T-helper 17 cell (primary cell): ENCODE results near the gene RNF150. TPM values are rescaled to one million over a fixed set of nuclear protein-coding genes. Genes with fewer than 3 reads are reported as not detected.

Experiments
- ATAC-seq: fragments of 150-1000 bp; cut with Tn5 transposase; 2 replicates; pipeline ENCODE4 v1.10.0; 2021; ENCODE audit warnings: mild to moderate bottlenecking, moderate library complexity
- DNase-seq, 3 donors: peaks; one replicate each; pipeline versions ENCODE4 v3.0.0 to v3.0.0-alpha.2; 2020 to 2021
- H3K9me3 ChIP-seq: one replicate; pipeline ENCODE4 v1.7.0; 2013; ENCODE audit warnings: low read length, mild to moderate bottlenecking; ENCODE audit not compliant: control insufficient read depth, poor library complexity, severe bottlenecking
- H3K27ac Mint-ChIP-seq: one replicate; pipeline ENCODE4 v1.8.0; 2022; ENCODE audit warnings: mild to moderate bottlenecking, moderate library complexity, mixed read lengths
- H3K27me3 Mint-ChIP-seq: one replicate; pipeline ENCODE4 v1.8.0; 2022; ENCODE audit warnings: mixed read lengths
- H3K36me3 Mint-ChIP-seq: one replicate; pipeline ENCODE4 v1.8.0; 2022; ENCODE audit warnings: low read depth, mixed read lengths
- H3K4me1 Mint-ChIP-seq: one replicate; pipeline ENCODE4 v1.8.0; 2022; ENCODE audit warnings: mild to moderate bottlenecking, mixed read lengths
- H3K4me3 Mint-ChIP-seq: one replicate; pipeline ENCODE4 v1.8.0; 2022; ENCODE audit warnings: mild to moderate bottlenecking, moderate library complexity, mixed read lengths
- total RNA-seq, 4 donors: library from RNA in 2 of 4; stranded (reverse) in 2 of 4; gene quantifications; one replicate each; pipeline ENCODE4 v1.2.3 and lab custom pipeline; 2022 to 2026

RNF150 gene
- total RNA-seq, 2 donors from 2014 or later, result not detected

DNA sequence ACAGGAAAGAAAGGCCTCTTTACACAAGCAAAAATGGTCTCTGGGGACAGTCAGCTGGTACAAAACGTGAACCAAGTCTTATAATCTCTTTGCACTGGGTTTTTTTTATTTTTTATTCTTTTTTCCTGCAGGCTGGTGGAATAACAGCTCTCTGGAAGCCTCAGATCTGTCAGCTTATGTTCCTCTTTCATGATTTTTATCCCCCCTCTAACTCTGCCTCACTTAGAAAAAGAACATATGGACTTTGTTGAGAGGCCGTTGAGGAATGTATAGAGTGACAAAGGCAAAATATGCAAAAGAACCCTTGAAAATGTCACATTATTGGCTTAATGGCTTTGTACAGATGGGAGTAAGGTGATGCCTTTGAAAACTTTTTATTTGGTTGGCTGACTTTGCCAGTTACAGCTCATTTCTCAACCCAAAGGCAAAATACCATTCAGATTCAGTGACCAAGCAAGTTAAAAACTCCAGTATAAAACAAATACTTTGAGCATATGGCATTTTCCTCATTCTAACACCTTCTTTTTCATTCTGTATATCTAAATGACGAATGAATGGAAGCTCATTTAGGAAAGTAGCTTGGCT, 111.1 kb downstream of the RNF150 start:
- Mint-ChIP-seq H3K4me1 (no peaks in the 10 kb centered on the region), H3K27me3 (peaks cover 25% of the 10 kb centered on the region), H3K27ac (no peak overlapping the region), H3K4me3 (no peak overlapping the region), H3K36me3 (no peaks in the 10 kb centered on the region)
- ATAC-seq, result no peak
- no peak for DNase-seq
- no peaks in the 10 kb centered on the region for H3K9me3 ChIP-seq

DNA sequence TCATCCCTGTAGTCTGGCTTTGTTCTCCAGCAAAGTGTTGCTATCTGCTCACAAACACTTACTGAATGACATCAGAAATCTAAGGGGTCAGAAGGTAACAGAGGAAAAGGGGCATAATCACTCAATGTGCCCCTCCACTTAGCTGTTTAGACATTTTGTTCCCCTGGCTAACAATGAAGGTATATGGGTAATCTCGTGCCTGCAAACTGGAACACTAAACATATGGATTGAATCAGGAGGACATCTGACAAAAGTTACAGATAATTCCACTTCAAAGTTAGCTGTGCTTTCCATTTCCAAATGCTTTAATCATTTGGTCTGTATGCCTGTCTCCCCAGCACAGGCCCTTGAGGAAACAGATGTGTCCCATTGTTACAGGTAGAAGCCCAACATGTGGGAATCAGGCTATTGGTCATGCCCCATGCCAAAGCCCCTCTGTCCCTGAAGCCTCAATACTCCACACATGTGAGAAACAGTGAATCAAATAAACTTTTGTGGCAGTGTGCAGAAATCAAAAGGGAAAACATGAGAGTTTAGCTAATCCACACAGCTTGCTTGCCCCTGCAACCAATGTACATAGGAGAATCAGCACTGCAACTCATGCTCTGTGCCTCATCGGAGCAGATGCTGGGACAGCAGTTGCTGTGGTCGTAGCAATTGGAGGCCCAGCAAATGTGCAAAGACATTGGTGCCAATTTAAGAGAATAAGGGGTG, 111.7 kb downstream of the RNF150 start:
- DNase-seq, result no peak
- no peaks in the 10 kb centered on the region for H3K36me3 Mint-ChIP-seq
- H3K27me3 Mint-ChIP-seq, result peaks cover 22% of the 10 kb centered on the region
- H3K4me3 Mint-ChIP-seq, result no peak overlapping the region
- H3K4me1 Mint-ChIP-seq, result no peaks in the 10 kb centered on the region
- ATAC-seq, result no peak
- no peak overlapping the region for H3K27ac Mint-ChIP-seq
- no peaks in the 10 kb centered on the region for H3K9me3 ChIP-seq

- H3K9me3 ChIP-seq, result no peaks in the 10 kb centered on the region
- no peak for DNase-seq
- peaks cover 17% of the 10 kb centered on the region for H3K27me3 Mint-ChIP-seq
Measured at GRCh38 chr4:141020801-141021261, 112.4 kb downstream of the RNF150 start.

DNA sequence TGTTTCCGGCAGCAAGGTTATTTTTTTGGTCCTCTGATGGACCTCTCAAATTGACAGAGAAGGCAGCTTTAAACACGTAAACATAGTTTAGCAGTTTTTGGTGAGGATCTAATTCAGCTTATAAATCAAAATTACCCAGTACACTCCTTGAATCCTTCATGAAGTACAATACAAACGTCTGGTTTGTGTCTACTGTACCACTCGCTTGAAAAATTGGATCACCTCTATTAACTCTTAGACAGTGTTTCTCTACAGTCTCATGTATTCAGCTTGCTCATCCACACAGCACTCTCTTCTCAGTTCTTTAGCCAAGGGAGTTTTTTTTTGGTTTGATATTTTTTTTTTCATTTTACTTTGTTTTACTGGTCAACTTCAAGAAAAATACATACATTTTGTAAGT, 113.5 kb downstream of the RNF150 start:
- Mint-ChIP-seq H3K27me3 (peaks cover 13% of the 10 kb centered on the region), H3K36me3 (no peaks in the 10 kb centered on the region), H3K4me1 (no peaks in the 10 kb centered on the region), H3K4me3 (no peak overlapping the region), H3K27ac (no peak overlapping the region)
- no peaks in the 10 kb centered on the region for H3K9me3 ChIP-seq
- ATAC-seq, result no peak
- DNase-seq, result no peak

More at GRCh38 chr4:141020801-141021261, 112.4 kb downstream of the RNF150 start:
- H3K36me3 Mint-ChIP-seq, result no peaks in the 10 kb centered on the region
- no peak overlapping the region for H3K27ac Mint-ChIP-seq
- no peak for ATAC-seq
- no peak overlapping the region for H3K4me3 Mint-ChIP-seq
- H3K4me1 Mint-ChIP-seq, result no peaks in the 10 kb centered on the region

DNA sequence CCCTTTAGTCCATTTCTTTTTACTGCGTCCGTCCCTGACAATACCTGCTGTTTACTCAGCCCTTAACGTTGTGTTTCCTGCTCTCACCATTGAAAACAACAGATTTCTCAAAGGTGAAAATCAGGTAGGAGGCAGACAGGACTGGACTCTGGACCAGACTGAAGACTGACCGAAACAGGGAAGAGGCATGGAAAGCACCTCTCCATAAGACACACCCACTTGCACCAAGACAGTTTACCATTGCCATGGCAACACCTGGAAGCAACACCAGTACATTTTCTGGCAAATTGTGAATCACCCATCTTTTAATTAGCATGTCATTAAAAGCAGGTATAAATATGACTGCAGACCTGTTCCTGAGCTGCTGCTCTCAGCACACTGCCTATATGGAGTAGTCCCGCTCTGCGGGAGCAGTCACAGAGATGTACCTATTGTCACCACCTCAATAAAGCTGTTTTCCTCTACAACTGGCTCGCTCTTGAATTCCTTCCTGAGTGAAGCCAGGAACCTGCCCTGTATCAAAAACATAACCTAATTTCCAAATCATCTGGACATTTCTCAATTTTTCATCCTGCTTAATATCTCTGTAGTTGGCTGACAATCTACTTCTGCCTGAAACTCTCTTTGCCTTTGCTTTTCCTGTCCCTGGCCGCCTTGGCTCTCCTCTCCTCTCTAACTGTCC, 117.0 kb downstream of the RNF150 start:
- DNase-seq (no peak), ATAC-seq (no peak)
- Mint-ChIP-seq H3K27me3 (peaks cover 12% of the 10 kb centered on the region), H3K4me3 (no peak overlapping the region), H3K36me3 (no peaks in the 10 kb centered on the region), H3K27ac (no peak overlapping the region), H3K4me1 (no peaks in the 10 kb centered on the region)
- H3K9me3 ChIP-seq, result no peaks in the 10 kb centered on the region

GRCh38 chr4:141013899-141014298, 119.4 kb downstream of the RNF150 start:
- no peaks in the 10 kb centered on the region for H3K9me3 ChIP-seq
- no peaks in the 10 kb centered on the region for H3K4me1 Mint-ChIP-seq
- no peak overlapping the region for H3K27ac Mint-ChIP-seq
- H3K36me3 Mint-ChIP-seq, result no peaks in the 10 kb centered on the region
- DNase-seq (no peak), ATAC-seq (no peak)
- H3K4me3 Mint-ChIP-seq, result no peak overlapping the region
- H3K27me3 Mint-ChIP-seq, result peaks cover 4% of the 10 kb centered on the region

DNA sequence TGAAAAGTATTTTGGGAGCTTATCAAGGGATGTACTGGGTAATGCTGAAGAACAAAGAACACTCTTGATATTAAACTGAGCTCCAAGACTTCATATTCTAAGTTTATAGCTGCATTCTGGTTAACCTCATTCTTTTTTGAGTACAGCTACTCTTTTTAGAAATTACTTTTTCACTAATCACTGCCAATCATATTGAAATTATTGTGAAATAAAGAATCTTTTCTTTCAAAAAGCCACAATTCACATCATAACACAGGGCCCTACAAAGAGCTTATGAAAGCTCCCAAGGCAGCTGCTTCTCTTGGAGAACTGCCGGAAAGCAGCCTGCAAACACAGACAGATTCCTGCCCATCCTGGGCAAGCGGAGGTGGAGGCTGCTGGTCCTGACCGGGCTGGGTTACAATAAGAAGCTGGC, 121.4 kb downstream of the RNF150 start:
- H3K9me3 ChIP-seq, result no peaks in the 10 kb centered on the region
- H3K27ac Mint-ChIP-seq, result no peak overlapping the region
- H3K27me3 Mint-ChIP-seq, result peaks cover 4% of the 10 kb centered on the region
- ATAC-seq (no peak), DNase-seq (no peak)
- no peak overlapping the region for H3K4me3 Mint-ChIP-seq
- no peaks in the 10 kb centered on the region for H3K36me3 Mint-ChIP-seq
- no peaks in the 10 kb centered on the region for H3K4me1 Mint-ChIP-seq

DNA sequence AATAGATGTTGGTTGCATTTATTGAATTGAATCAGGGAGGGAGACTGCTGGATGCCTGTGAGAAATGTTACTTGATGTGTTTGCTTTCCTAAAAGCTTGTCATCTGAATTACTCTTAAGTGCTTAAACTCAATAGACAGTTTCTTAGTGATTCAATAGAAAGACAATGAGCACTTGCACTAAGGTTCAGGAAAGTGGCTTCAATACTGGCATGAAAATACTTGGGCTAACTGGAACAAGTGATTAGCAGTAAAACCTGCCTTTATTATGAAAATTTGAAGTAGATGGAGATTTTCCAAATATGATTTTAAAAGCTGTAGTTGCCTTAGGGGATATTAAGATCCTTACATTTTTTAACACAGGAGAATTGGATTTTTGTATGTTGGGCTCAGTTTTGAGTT, 123.3 kb downstream of the RNF150 start:
- H3K27me3 Mint-ChIP-seq, result peaks cover 4% of the 10 kb centered on the region

DNA sequence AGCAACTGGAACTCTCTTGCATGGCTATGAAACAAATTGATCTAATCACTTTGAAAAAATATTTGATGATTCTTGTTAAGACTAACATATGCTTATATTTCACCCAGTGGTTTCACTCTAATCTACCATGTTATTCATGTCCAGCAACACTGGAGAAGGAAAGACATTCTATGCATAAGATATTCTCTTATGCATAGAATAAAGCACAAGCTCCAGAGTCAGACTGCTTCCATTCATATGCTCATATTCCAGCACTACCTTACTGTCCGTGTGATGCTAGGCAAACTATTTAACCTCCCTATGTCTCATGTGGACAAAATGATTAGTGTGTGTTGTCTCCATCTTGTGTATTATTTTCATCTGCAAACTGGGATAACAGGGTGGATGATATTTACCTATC, 124.1 kb downstream of the RNF150 start:
- Mint-ChIP-seq H3K36me3 (no peaks in the 10 kb centered on the region), H3K27me3 (peaks cover 4% of the 10 kb centered on the region), H3K4me1 (no peaks in the 10 kb centered on the region), H3K4me3 (no peak overlapping the region), H3K27ac (no peak overlapping the region)
- H3K9me3 ChIP-seq, result no peaks in the 10 kb centered on the region
- ATAC-seq (no peak), DNase-seq (no peak)

More for the DNA sequence above, 123.3 kb downstream of the RNF150 start:
- ATAC-seq (no peak), DNase-seq (no peak)
- H3K4me1 Mint-ChIP-seq, result no peaks in the 10 kb centered on the region
- no peak overlapping the region for H3K27ac Mint-ChIP-seq
- no peaks in the 10 kb centered on the region for H3K36me3 Mint-ChIP-seq
- no peak overlapping the region for H3K4me3 Mint-ChIP-seq
- H3K9me3 ChIP-seq, result no peaks in the 10 kb centered on the region

- DNase-seq (no peak), ATAC-seq (no peak)
- H3K4me1 Mint-ChIP-seq, result no peaks in the 10 kb centered on the region
- H3K27ac Mint-ChIP-seq, result no peak overlapping the region
- no peak overlapping the region for H3K4me3 Mint-ChIP-seq
- H3K27me3 Mint-ChIP-seq, result no peaks in the 10 kb centered on the region
- H3K9me3 ChIP-seq, result no peaks in the 10 kb centered on the region
- no peaks in the 10 kb centered on the region for H3K36me3 Mint-ChIP-seq
Measured at GRCh38 chr4:141006242-141006802, 126.9 kb downstream of the RNF150 start.

DNA sequence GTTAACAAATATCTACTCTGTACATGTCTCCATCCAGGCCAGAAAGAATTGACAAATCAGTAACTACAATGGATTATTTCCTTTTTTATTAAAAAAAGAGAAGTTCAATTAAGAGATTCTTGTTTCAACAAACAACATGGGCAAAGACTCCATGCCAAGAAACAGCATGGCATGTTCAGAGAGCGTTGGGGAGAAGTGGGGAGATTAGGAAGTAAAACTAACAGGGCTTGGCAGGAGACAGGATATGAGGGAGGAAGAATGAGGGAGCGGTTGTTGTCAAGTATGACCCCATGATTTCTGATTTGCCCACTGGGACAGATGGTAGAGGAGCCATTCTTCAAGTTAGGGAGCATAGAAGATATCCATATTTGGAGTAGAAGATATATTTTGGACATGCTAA, 128.4 kb downstream of the RNF150 start:
- DNase-seq (no peak), ATAC-seq (no peak)
- Mint-ChIP-seq H3K4me1 (no peaks in the 10 kb centered on the region), H3K27me3 (no peaks in the 10 kb centered on the region), H3K36me3 (no peaks in the 10 kb centered on the region), H3K27ac (no peak overlapping the region), H3K4me3 (no peak overlapping the region)
- no peaks in the 10 kb centered on the region for H3K9me3 ChIP-seq

- ATAC-seq (no peak), DNase-seq (no peak)
- Mint-ChIP-seq H3K27ac (no peak overlapping the region), H3K4me3 (no peak overlapping the region), H3K36me3 (no peaks in the 10 kb centered on the region), H3K4me1 (no peaks in the 10 kb centered on the region), H3K27me3 (no peaks in the 10 kb centered on the region)
- no peaks in the 10 kb centered on the region for H3K9me3 ChIP-seq
Measured at GRCh38 chr4:141003193-141003592, 130.1 kb downstream of the RNF150 start.

DNA sequence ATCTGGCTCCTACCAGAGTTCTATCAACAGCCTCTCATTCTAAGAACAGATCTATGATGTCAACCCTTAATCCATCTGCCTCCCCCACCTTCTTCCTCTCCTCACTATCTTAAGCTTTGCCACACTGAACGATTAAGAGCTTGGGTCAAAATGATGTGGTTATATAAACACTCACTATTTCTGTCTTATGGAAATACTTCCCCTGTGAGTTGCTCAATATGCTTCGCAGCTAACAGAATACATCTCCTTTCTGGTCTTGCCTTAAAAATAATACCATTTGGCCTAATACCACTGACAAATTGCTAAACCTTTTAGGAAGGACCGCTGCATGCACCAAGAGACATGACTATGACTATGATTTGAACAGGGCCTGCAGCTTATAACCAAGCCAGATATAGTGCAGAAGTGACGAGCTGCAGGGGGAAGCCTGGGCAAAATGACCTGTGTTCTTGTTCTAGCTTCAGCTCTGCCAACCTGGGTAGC, 130.9 kb downstream of the RNF150 start:
- ATAC-seq (no peak), DNase-seq (no peak)
- no peak overlapping the region for H3K4me3 Mint-ChIP-seq
- H3K27ac Mint-ChIP-seq, result no peak overlapping the region
- H3K9me3 ChIP-seq, result no peaks in the 10 kb centered on the region
- no peaks in the 10 kb centered on the region for H3K27me3 Mint-ChIP-seq
- no peaks in the 10 kb centered on the region for H3K36me3 Mint-ChIP-seq
- H3K4me1 Mint-ChIP-seq, result no peaks in the 10 kb centered on the region
